NCI-H2029 (cell line): ENCODE measurements around the gene POLRMT.
"Not testable (repeated sequence)": the region's sequence is repeated elsewhere in the genome, so short reads cannot be mapped to it uniquely, and the experiment has no call there.

ENCODE experiments used
- DNase-seq: peaks from one replicate; lab custom pipeline; 2025; lab: John Stamatoyannopoulos, UW

Gene POLRMT

GRCh38 chr19:647566-648284, 14.4 kb upstream of the POLRMT start:
- DNase-seq: no peak

GRCh38 chr19:646779-647565, 13.6 kb upstream of the POLRMT start:
- no peak for DNase-seq

GRCh38 chr19:645912-646778, 12.8 kb upstream of the POLRMT start:
- DNase-seq: no peak

- DNase-seq: no peak
These were observed 11.5 kb upstream of the POLRMT start for GRCh38 chr19:644789-645188.

GRCh38 chr19:644363-644762, 11.0 kb upstream of the POLRMT start:
- DNase-seq: no peak

- DNase-seq: no peak
These were observed 10.4 kb upstream of the POLRMT start for GRCh38 chr19:643736-644135.

- no peak for DNase-seq
These were observed 9.7 kb upstream of the POLRMT start for GRCh38 chr19:642767-643727.

- no peak for DNase-seq
These were observed 8.4 kb upstream of the POLRMT start for GRCh38 chr19:641702-642101.

- no peak for DNase-seq
These were observed 7.4 kb upstream of the POLRMT start for GRCh38 chr19:640606-641189.

- no peak for DNase-seq
These were observed 6.8 kb upstream of the POLRMT start for GRCh38 chr19:640161-640558.

- DNase-seq: peak; percentile 89
These were observed 6.2 kb upstream of the POLRMT start, which contains the start of gene FGF22 for GRCh38 chr19:639253-640160. TSS of gene FGF22 (plus strand) at chr19:639879. CDS start at chr19:639926, 47 bp downstream.

- DNase-seq: no peak
These were observed 5.5 kb upstream of the POLRMT start for GRCh38 chr19:638906-639252.

GRCh38 chr19:634975-635652, 1.8 kb upstream of the POLRMT start:
- DNase-seq: no peak

- no peak for DNase-seq
These were observed 676 bp upstream of the POLRMT start for GRCh38 chr19:633786-634639.

GRCh38 chr19:632579-633067, 714 bp downstream of the POLRMT start:
- no peak for DNase-seq

GRCh38 chr19:629961-630714, 3.2 kb downstream of the POLRMT start:
- DNase-seq: no peak

- DNase-seq: not testable (repeated sequence)
These were observed 3.8 kb downstream of the POLRMT start for GRCh38 chr19:629515-629914.
